ENCODE measurements around the gene HTRA3.

HTRA3 gene

DNA sequence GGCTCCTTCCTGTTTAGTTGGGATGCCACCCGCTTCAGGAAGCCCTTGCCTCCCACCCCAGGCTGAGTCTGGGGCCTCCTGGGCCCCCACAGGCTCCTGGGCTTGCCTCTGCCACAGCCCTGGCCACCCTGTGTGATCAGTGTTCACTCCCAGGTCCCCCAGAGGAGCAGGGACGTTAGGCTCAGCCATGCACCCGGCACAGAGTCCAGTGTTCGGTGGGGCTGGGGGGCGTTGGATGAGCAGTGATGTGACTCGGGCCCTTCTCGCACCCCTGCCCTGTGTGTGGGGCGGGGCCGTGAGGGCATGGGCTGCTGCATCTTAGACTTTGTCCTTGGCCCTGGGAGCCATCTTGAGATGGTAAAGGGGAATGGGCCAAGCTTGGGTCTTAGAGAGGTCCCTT, 29.9 kb upstream of the HTRA3 start:
- TF ChIP-seq, protein P1, sequence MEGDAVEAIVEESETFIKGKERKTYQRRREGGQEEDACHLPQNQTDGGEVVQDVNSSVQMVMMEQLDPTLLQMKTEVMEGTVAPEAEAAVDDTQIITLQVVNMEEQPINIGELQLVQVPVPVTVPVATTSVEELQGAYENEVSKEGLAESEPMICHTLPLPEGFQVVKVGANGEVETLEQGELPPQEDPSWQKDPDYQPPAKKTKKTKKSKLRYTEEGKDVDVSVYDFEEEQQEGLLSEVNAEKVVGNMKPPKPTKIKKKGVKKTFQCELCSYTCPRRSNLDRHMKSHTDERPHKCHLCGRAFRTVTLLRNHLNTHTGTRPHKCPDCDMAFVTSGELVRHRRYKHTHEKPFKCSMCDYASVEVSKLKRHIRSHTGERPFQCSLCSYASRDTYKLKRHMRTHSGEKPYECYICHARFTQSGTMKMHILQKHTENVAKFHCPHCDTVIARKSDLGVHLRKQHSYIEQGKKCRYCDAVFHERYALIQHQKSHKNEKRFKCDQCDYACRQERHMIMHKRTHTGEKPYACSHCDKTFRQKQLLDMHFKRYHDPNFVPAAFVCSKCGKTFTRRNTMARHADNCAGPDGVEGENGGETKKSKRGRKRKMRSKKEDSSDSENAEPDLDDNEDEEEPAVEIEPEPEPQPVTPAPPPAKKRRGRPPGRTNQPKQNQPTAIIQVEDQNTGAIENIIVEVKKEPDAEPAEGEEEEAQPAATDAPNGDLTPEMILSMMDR (IDR thresholded peaks at IDR 0.05; ENCODE audit: insufficient read depth, low read length, missing control alignments), result no peak
- H3K4me3 ChIP-seq (ENCODE audit: low read depth, low read length), result no peak overlapping the region
- POLR2A ChIA-PET, result no interaction called here
- CTCF ChIA-PET, result interaction anchor here (1.4 to 16.6 kb wide), 4 partner anchors 11 to 161 kb away, joined by 7 to 679 read pairs (median 22); no protein-coding TSS in a partner anchor
- no peak for DNase-seq (ENCODE audit: low read depth, low spot score)

DNA sequence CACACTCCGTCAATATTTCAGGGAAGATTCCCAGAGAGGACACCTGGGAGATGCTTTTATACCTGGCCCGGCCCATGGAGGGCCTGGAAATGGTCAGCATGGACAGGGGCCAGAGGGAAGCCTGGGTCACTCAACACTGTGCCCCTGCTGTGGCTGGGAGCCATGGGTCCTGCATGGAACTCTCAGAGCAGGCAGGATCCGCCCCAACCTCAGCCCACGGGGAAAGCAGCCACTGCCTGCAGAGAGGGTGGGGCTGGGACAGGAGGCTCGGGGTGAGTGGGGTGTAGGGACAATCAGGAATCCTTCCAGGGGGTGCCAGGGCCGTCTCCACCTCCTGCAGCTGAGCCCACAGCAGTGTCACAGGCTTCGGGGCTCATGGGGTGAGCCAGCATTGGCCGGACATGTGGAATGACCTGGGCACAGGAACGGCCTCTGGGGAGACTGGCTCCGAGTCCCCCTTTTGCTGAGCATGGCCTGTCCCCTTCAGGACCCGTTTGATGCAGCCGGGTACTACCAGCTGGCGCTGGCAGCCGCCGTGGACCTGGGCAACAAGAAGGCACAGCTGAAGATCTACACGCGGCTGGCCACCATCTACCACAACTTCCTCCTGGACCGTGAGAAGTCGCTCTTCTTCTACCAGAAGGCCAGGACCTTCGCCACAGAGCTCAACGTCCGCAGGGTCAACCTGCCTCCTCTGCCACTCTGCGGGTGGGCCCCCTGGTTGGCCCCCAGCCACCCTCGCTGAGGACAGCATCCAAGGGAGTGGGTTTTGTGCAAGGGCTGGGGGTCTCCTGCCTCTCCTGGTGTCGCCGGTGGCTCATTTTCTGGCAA, 29.1 kb upstream of the HTRA3 start:
- TF ChIP-seq, protein P1 (IDR thresholded peaks at IDR 0.05; ENCODE audit: insufficient read depth, low read length, missing control alignments), result no peak
- H3K4me3 ChIP-seq (ENCODE audit: low read depth, low read length), result no peak overlapping the region
- CTCF ChIA-PET, result interaction anchor here (1.0 to 16.6 kb wide), 7 partner anchors 9 to 175 kb away, joined by 3 to 679 read pairs (median 7); no protein-coding TSS in a partner anchor
- POLR2A ChIA-PET, result no interaction called here
- no peak for DNase-seq (ENCODE audit: low read depth, low spot score)

DNA sequence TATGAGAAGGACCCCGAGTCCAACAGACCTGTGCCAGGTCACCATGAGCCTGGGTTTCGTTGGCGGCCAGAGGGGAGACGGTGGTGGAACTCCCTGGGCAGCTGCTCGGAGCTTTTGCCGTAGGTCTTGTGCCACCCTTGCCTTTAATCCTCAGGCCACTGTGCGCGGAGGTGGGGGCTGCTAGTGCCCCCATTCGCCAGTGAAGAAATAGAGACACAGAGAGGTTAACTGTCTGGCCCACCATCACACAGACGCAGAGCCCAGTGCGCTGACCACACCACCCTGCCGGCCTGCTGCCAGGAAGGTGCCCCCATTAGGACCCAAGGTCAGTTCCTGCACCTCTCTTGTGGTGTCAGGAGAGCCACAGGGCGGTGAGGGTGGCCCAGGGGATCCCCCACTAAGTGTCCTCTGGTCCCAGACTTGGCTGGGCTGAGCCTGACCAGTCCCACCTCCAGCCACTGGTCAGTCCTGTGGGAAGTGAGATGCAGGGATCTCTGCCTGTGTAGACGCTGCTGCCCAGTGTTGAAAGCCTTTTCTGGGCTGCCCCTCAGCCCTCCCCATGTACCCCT, 28.3 kb upstream of the HTRA3 start:
- no peak overlapping the region for H3K4me3 ChIP-seq (ENCODE audit: low read depth, low read length)
- CTCF ChIA-PET, result interaction anchor here (0.7 to 16.6 kb wide), 29 partner anchors 10 to 227 kb away, joined by 3 to 679 read pairs (median 6); partner anchors contain the start of genes HTRA3 and SH3TC1
- POLR2A ChIA-PET, result no interaction called here
- DNase-seq (ENCODE audit: low read depth, low spot score), result no peak
- TF ChIP-seq, protein P1 (IDR thresholded peaks at IDR 0.05; ENCODE audit: insufficient read depth, low read length, missing control alignments), result no peak

DNA sequence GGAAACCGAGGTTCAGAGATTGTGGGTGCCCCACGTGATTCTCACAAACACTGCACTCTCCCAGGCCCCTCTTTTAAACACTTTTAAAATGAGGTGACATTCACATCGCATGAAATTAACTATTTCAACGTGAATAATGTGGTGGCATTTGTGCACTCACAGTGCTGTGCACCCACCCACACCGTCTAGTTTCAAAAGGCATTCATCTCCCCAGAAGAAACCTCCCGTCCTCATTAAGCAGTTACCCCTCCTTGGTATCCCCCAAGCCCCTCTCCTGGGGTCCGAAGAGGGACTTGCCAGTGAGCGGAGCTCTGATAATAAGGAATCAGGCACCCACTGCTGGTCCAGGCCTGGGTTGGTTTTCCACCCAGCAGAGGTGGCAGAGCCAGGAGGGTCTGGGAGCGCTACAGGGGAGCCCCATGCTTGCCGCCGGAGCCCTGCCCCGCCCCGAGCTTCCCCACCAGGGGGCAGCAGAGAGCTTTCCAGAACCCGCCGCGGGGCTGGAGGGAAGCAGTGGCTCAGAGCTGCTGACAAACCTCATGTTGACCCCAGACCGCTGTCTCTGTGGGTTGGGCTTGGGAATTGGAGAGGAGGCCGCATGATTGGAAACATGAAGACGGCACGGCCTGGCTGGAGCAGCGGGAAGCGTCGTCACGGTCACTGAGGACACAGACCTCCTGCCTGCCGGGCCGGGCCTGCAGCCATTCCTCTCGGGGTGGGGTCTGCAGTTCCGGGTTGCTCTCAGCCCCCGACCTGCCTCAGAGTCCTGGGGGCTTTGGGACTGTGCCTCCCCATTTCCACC, 27.5 kb upstream of the HTRA3 start:
- H3K4me3 ChIP-seq (ENCODE audit: low read depth, low read length), result no peak overlapping the region
- DNase-seq (ENCODE audit: low read depth, low spot score), result peak; percentile 16
- ChIA-PET CTCF (interaction anchor here (0.6 to 16.6 kb wide), 38 partner anchors 9 to 227 kb away, joined by 3 to 679 read pairs (median 5); partner anchors contain the start of genes ACOX3, HTRA3, SH3TC1 and TRMT44), POLR2A (no interaction called here)
- TF ChIP-seq, protein P1 (IDR thresholded peaks at IDR 0.05; ENCODE audit: insufficient read depth, low read length, missing control alignments), result peak; percentile 95

DNA sequence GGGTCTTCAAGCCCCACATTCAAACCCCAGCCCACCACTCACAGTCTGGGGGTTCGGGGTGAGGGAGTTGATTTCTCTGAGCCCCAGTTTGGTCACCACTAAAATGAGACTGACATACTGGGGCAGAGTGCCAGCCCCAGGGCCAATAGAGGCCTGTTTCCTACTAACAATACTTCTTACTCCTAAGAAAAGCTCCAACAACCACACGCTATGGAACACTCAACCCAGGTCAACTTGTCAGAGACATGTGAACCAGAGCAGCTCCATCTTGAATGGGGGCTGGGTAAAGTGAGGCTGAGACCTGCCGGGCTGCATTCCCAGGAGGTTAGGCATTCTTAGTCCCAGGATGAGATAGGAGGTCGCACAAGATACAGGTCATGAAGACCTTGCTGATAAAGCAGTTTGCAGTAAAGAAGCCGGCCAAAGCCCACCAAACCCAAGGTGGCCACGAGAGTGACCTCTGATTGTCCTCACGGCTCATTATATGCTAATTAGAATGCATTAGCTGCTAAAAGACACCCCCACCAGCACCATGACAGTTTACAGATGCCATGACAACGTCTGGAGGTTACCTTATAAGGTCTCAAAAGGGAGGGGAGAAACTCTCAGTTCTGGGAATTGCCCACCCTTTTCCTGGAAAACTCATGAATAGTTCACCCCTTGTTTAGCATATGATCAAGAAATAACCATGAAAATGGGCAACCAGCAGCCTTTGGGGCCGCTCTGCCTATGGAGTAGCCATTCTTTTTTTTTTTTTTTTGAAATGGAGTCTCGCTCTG, 26.6 kb upstream of the HTRA3 start:
- POLR2A ChIA-PET, result no interaction called here
- DNase-seq (ENCODE audit: low read depth, low spot score), result no peak
- H3K4me3 ChIP-seq (ENCODE audit: low read depth, low read length), result no peak overlapping the region
- CTCF ChIA-PET, result interaction anchor here (0.6 to 16.6 kb wide), 33 partner anchors 9 to 222 kb away, joined by 3 to 679 read pairs (median 5); partner anchors contain the start of genes ACOX3, HTRA3 and TRMT44
- TF ChIP-seq, protein P1 (IDR thresholded peaks at IDR 0.05; ENCODE audit: insufficient read depth, low read length, missing control alignments), result no peak

Measured in AG04449 (cell line).